Peyer's patch (tissue), 4 donors: Measurements from ENCODE around the gene TMEM232. TPM values are rescaled to one million over a fixed set of nuclear protein-coding genes. Genes with fewer than 3 reads are reported as not detected.

ENCODE experiments used
- DNase-seq, 3 donors: peaks; one replicate each; pipeline ENCODE4 v3.0.0-alpha.2; 2017 to 2019
- H3K27ac ChIP-seq, 4 donors: fragments of 200-600 bp; sonication (generic); one replicate each; pipeline ENCODE4 v1.5.1; 2016 to 2019
- H3K27me3 ChIP-seq, 2 donors: fragments of 200-600 bp; sonication (generic); one replicate each; pipeline ENCODE4 v1.5.1; 2019
- H3K36me3 ChIP-seq, 3 donors: fragments of 200-600 bp; sonication (generic); one replicate each; pipeline ENCODE4 v1.5.1; 2016 to 2019
- H3K4me1 ChIP-seq, 4 donors: fragments of 200-600 bp; sonication (generic); one replicate each; pipeline ENCODE4 v1.5.1; 2016 to 2019
- H3K4me3 ChIP-seq, 4 donors: fragments of 200-600 bp; sonication (generic); 1 replicate in 3 of 4; 2 replicates in 1 of 4; pipeline ENCODE4 v1.5.1; 2016 to 2019; ENCODE audit warnings: mild to moderate bottlenecking in 1 of 4
- H3K9me3 ChIP-seq, 4 donors: fragments of 200-600 bp; sonication (generic); one replicate each; pipeline ENCODE4 v1.5.1; 2016 to 2019; ENCODE audit warnings: mild to moderate bottlenecking in 1 of 4
- CTCF ChIP-seq, 6 experiments: fragments of 450-650 bp in 4 of 6; fragments of 200-600 bp in 2 of 6; sonication (generic) in 1 of 6; IDR thresholded peaks; one replicate each; pipeline ENCODE4 v1.5.1; 2017 to 2019; ENCODE audit warnings: antibody characterized with exemption in 6 of 6, mild to moderate bottlenecking in 3 of 6, moderate library complexity in 1 of 6
- POLR2A ChIP-seq, 2 donors: fragments of 450-650 bp; IDR thresholded peaks; one replicate each; pipeline ENCODE4 v1.5.1; 2017; ENCODE audit warnings: antibody characterized with exemption in 2 of 2, mild to moderate bottlenecking in 2 of 2, moderate library complexity in 2 of 2
- total RNA-seq, 4 donors: library from RNA; depleted of rRNA; stranded (reverse); fragments of >200 nt; gene quantifications; one replicate each; pipeline ENCODE4 v1.1.0, GENCODE V29; 2016

The TMEM232 gene
- total RNA-seq, 4 donors from 2014 or later = 1.1 to 5.5 (median 3.3) TPM

GRCh38 chr5:110383231-110383630, 343.2 kb downstream of the TMEM232 start:
- H3K4me3 ChIP-seq = no peak overlapping the region
- no peaks in the 10 kb centered on the region for H3K4me1 ChIP-seq
- no peak for DNase-seq
- H3K27ac ChIP-seq = no peak overlapping the region
- H3K36me3 ChIP-seq = no peaks in the 10 kb centered on the region
- H3K27me3 ChIP-seq = no peaks in the 10 kb centered on the region
- no peaks in the 10 kb centered on the region for H3K9me3 ChIP-seq
- no peak for TF ChIP-seq CTCF (IDR thresholded peaks at IDR 0.05)
- TF ChIP-seq POLR2A (IDR thresholded peaks at IDR 0.05) = no peak

- Histone ChIP-seq H3K4me3 (no peak overlapping the region), H3K27me3 (no peaks in the 10 kb centered on the region), H3K4me1 (no peaks in the 10 kb centered on the region), H3K36me3 (no peaks in the 10 kb centered on the region), H3K9me3 (no peaks in the 10 kb centered on the region), H3K27ac (no peak overlapping the region)
- no peak for DNase-seq
- no peak for TF ChIP-seq POLR2A (IDR thresholded peaks at IDR 0.05)
- TF ChIP-seq CTCF (IDR thresholded peaks at IDR 0.05) = no peak
Observed at GRCh38 chr5:110377943-110378342, 348.5 kb downstream of the TMEM232 start.

- TF ChIP-seq POLR2A (IDR thresholded peaks at IDR 0.05) (no peak), CTCF (IDR thresholded peaks at IDR 0.05) (no peak)
- no peaks in the 10 kb centered on the region for H3K27me3 ChIP-seq
- H3K4me3 ChIP-seq = no peak overlapping the region
- no peaks in the 10 kb centered on the region for H3K36me3 ChIP-seq
- DNase-seq = no peak
- no peaks in the 10 kb centered on the region for H3K9me3 ChIP-seq
- no peaks in the 10 kb centered on the region for H3K4me1 ChIP-seq
- H3K27ac ChIP-seq = no peak overlapping the region
Observed at GRCh38 chr5:110377361-110377760, 349.1 kb downstream of the TMEM232 start.

GRCh38 chr5:110376281-110376951, 350.1 kb downstream of the TMEM232 start:
- no peaks in the 10 kb centered on the region for H3K9me3 ChIP-seq
- no peak overlapping the region for H3K4me3 ChIP-seq
- H3K27me3 ChIP-seq = no peaks in the 10 kb centered on the region
- no peak overlapping the region for H3K27ac ChIP-seq
- H3K4me1 ChIP-seq = no peaks in the 10 kb centered on the region
- no peaks in the 10 kb centered on the region for H3K36me3 ChIP-seq
- no peak for DNase-seq
- TF ChIP-seq CTCF (IDR thresholded peaks at IDR 0.05) (no peak), POLR2A (IDR thresholded peaks at IDR 0.05) (no peak)

- TF ChIP-seq POLR2A (IDR thresholded peaks at IDR 0.05) (no peak), CTCF (IDR thresholded peaks at IDR 0.05) (no peak)
- DNase-seq = no peak
- no peaks in the 10 kb centered on the region for H3K9me3 ChIP-seq
- no peak overlapping the region for H3K4me3 ChIP-seq
- no peaks in the 10 kb centered on the region for H3K27me3 ChIP-seq
- no peaks in the 10 kb centered on the region for H3K4me1 ChIP-seq
- H3K36me3 ChIP-seq = no peaks in the 10 kb centered on the region
- no peak overlapping the region for H3K27ac ChIP-seq
Observed at GRCh38 chr5:110371725-110372041, 354.8 kb downstream of the TMEM232 start.
